HG03196 (cell line): ENCODE results near the gene SPTBN2.

Experiments
- ATAC-seq: cut with Tn5 transposase; IDR thresholded peaks from one replicate; pipeline ENCODE4 v1.9.1; 2021; ENCODE audit not compliant: unreplicated experiment

SPTBN2 gene

GRCh38 chr11:66686100-66686785 lies 42.8 kb downstream of the SPTBN2 start:
- no peak for ATAC-seq

GRCh38 chr11:66685276-66686099 lies 43.5 kb downstream of the SPTBN2 start:
- no peak for ATAC-seq

- no peak for ATAC-seq
Observed at GRCh38 chr11:66684635-66685034, 44.4 kb downstream of the SPTBN2 start.

GRCh38 chr11:66683877-66684276 lies 45.1 kb downstream of the SPTBN2 start:
- no peak for ATAC-seq

- no peak for ATAC-seq
Observed at GRCh38 chr11:66680966-66681645, 47.9 kb downstream of the SPTBN2 start.

- peak; percentile 81 for ATAC-seq
Observed at GRCh38 chr11:66677599-66678375, 51.2 kb downstream of the SPTBN2 start, which contains the start of gene RBM4B. RBM4B (minus strand) TSS chr11:66677887; CDS start chr11:66677079, 808 bp downstream.

- ATAC-seq = no peak
Observed at GRCh38 chr11:66676931-66677598, 52.0 kb downstream of the SPTBN2 start.

- no peak for ATAC-seq
Observed at GRCh38 chr11:66676282-66676919, 52.6 kb downstream of the SPTBN2 start.

- no peak for ATAC-seq
Observed at GRCh38 chr11:66674964-66675602, 53.9 kb downstream of the SPTBN2 start.

GRCh38 chr11:66670816-66671215 lies 58.2 kb downstream of the SPTBN2 start:
- no peak for ATAC-seq

- ATAC-seq = no peak
Observed at GRCh38 chr11:66665369-66665768, 63.6 kb downstream of the SPTBN2 start.

- ATAC-seq = no peak
Observed at GRCh38 chr11:66663741-66664296, 65.2 kb downstream of the SPTBN2 start.

- ATAC-seq = no peak
Observed at GRCh38 chr11:66659763-66660162, 69.3 kb downstream of the SPTBN2 start.

- no peak for ATAC-seq
Observed at GRCh38 chr11:66653123-66653522, 75.9 kb downstream of the SPTBN2 start.

GRCh38 chr11:66652651-66653050 lies 76.4 kb downstream of the SPTBN2 start:
- ATAC-seq = no peak

- no peak for ATAC-seq
Observed at GRCh38 chr11:66651016-66651415, 78.0 kb downstream of the SPTBN2 start.

GRCh38 chr11:66649903-66650302 lies 79.1 kb downstream of the SPTBN2 start:
- ATAC-seq = no peak

- no peak for ATAC-seq
Observed at GRCh38 chr11:66646828-66647227, 82.2 kb downstream of the SPTBN2 start.
